Fibroblast of lung (primary cell): ENCODE data around the gene ZNF230. TPM values are rescaled to one million over a fixed set of nuclear protein-coding genes. Genes with fewer than 3 reads are reported as not detected.

ENCODE experiments used
- DNase-seq, 2 donors: peaks; one replicate each; pipeline versions ENCODE4 v3.0.0 to v3.0.0-alpha.2; 2010; ENCODE audit warnings: low read depth in 2 of 2
- H2AFZ ChIP-seq: 2 replicates; pipeline ENCODE4 v1.5.1; 2012; ENCODE audit warnings: low read length, control low read depth, inconsistent platforms
- H3K27ac ChIP-seq: 2 replicates; pipeline ENCODE4 v1.5.1; 2011; ENCODE audit warnings: low read length, control low read depth; ENCODE audit not compliant: insufficient read depth
- H3K27me3 ChIP-seq: 2 replicates; pipeline ENCODE4 v1.5.1; 2011; ENCODE audit warnings: mild to moderate bottlenecking, low read length; ENCODE audit not compliant: control insufficient read depth, insufficient read depth
- H3K36me3 ChIP-seq: 2 replicates; pipeline ENCODE4 v1.5.1; 2011; ENCODE audit warnings: low read length; ENCODE audit not compliant: control insufficient read depth, insufficient read depth
- H3K4me1 ChIP-seq: 2 replicates; pipeline ENCODE4 v1.5.1; 2011; ENCODE audit warnings: low read length; ENCODE audit not compliant: control insufficient read depth, insufficient read depth; ENCODE audit errors: extremely low read depth
- H3K4me2 ChIP-seq: 2 replicates; pipeline ENCODE4 v1.5.1; 2011; ENCODE audit warnings: low read length, control low read depth; ENCODE audit not compliant: insufficient read depth; ENCODE audit errors: extremely low read depth
- H3K4me3 ChIP-seq, 4 experiments: fragments of 200-600 bp in 1 of 4; sonication (generic) in 1 of 4; replicated peaks in 1 of 4; 2 replicates each; pipeline ENCODE4 v1.5.1; 2011 to 2016; ENCODE audit warnings: low read length in 4 of 4, low read depth in 3 of 4, mild to moderate bottlenecking in 3 of 4, control low read depth in 2 of 4, inconsistent platforms in 1 of 4, mixed read lengths in 1 of 4; ENCODE audit not compliant: insufficient read depth in 1 of 4; ENCODE audit errors: control extremely low read depth in 1 of 4
- H3K79me2 ChIP-seq: 2 replicates; pipeline ENCODE4 v1.5.1; 2012; ENCODE audit warnings: mild to moderate bottlenecking, low read length, inconsistent platforms; ENCODE audit not compliant: control insufficient read depth, insufficient read depth
- H3K9ac ChIP-seq: 2 replicates; pipeline ENCODE4 v1.5.1; 2011; ENCODE audit warnings: mild to moderate bottlenecking, low read length, control low read depth; ENCODE audit not compliant: insufficient read depth
- H3K9me3 ChIP-seq: 2 replicates; pipeline ENCODE4 v1.5.1; 2012; ENCODE audit warnings: low read depth, low read length; ENCODE audit not compliant: control insufficient read depth, insufficient read depth
- H4K20me1 ChIP-seq: 2 replicates; pipeline ENCODE4 v1.5.1; 2011; ENCODE audit warnings: low read length; ENCODE audit not compliant: control insufficient read depth, insufficient read depth; ENCODE audit errors: extremely low read depth
- CTCF ChIP-seq, 2 donors: IDR thresholded peaks in 1 of 2; conservative IDR thresholded peaks in 1 of 2; 1 replicate in 1 of 2; 2 replicates in 1 of 2; pipeline ENCODE4 v1.5.1; 2011 to 2012; ENCODE audit warnings: low read length in 2 of 2, control low read depth in 1 of 2, inconsistent platforms in 1 of 2, low read depth in 1 of 2, mild to moderate bottlenecking in 1 of 2
- EZH2 ChIP-seq: IDR thresholded peaks from 2 replicates; pipeline ENCODE4 v1.5.1; 2012; ENCODE audit warnings: low read length, control low read depth, mild to moderate bottlenecking; ENCODE audit errors: missing control alignments
- polyA plus RNA-seq, 2 donors: library from polyadenylated mRNA; depleted of rRNA in 1 of 2; stranded (reverse) in 1 of 2; unstranded in 1 of 2; fragments of >200 nt; gene quantifications; 2 replicates each; pipeline ENCODE4 v1.2.1, GENCODE V29; 2011 to 2012; ENCODE audit warnings: missing spikeins in 1 of 2
- total RNA-seq: library from RNA; depleted of rRNA; stranded (reverse); fragments of >200 nt; gene quantifications from 2 replicates; pipeline ENCODE4 v1.2.1, GENCODE V29; 2014

Gene ZNF230
- total and polyA plus RNA-seq, 2 donors (not counting 1 experiment from before 2014, with no cell fraction given) = 3.5 to 4.0 TPM

- no peaks in the 10 kb centered on the region for H4K20me1 ChIP-seq
These were observed 42.3 kb upstream of the ZNF230 start for GRCh38 chr19:43960411-43960810.

GRCh38 chr19:43966079-43966694 lies 36.6 kb upstream of the ZNF230 start:
- Histone ChIP-seq H2AFZ (no peak overlapping the region), H3K9ac (no peak overlapping the region), H3K4me2 (no peak overlapping the region), H3K4me3 (no peak overlapping the region), H3K27me3 (no peaks in the 10 kb centered on the region), H3K4me1 (no peaks in the 10 kb centered on the region), H4K20me1 (no peaks in the 10 kb centered on the region), H3K36me3 (peaks cover 18% of the 10 kb centered on the region), H3K27ac (no peak overlapping the region), H3K9me3 (peaks cover 14% of the 10 kb centered on the region), H3K79me2 (no peaks in the 10 kb centered on the region)
- peak; percentile 3 to 31 for DNase-seq
- TF ChIP-seq CTCF (conservative IDR thresholded peaks at IDR 0.05 in 1 of 2, IDR thresholded peaks at IDR 0.05 in 1 of 2; ENCODE audit: low read depth in 1 of 2, low read length in 2 of 2) (no peak), EZH2 (no peak)

More at GRCh38 chr19:43960411-43960810, 42.3 kb upstream of the ZNF230 start:
- no peak overlapping the region for H3K9ac ChIP-seq
- TF ChIP-seq EZH2 (no peak), CTCF (conservative IDR thresholded peaks at IDR 0.05 in 1 of 2, IDR thresholded peaks at IDR 0.05 in 1 of 2; ENCODE audit: low read depth in 1 of 2, low read length in 2 of 2) (no peak)
- no peak overlapping the region for H3K4me2 ChIP-seq
- H3K27me3 ChIP-seq = no peaks in the 10 kb centered on the region
- no peak overlapping the region for H3K4me3 ChIP-seq
- DNase-seq = no peak
- H3K4me1 ChIP-seq = peaks cover 2% of the 10 kb centered on the region
- H3K9me3 ChIP-seq = peaks cover 6% of the 10 kb centered on the region
- peaks cover 2% of the 10 kb centered on the region for H3K36me3 ChIP-seq
- H2AFZ ChIP-seq = no peak overlapping the region
- H3K79me2 ChIP-seq = no peaks in the 10 kb centered on the region
- H3K27ac ChIP-seq = no peak overlapping the region

- H3K4me3 ChIP-seq = no peak overlapping the region
These were observed 26.0 kb upstream of the ZNF230 start for GRCh38 chr19:43976732-43977131.

More at GRCh38 chr19:43976732-43977131, 26.0 kb upstream of the ZNF230 start:
- H2AFZ ChIP-seq = no peak overlapping the region
- H3K4me2 ChIP-seq = no peak overlapping the region
- H3K27me3 ChIP-seq = no peaks in the 10 kb centered on the region
- H3K9me3 ChIP-seq = no peaks in the 10 kb centered on the region
- H3K9ac ChIP-seq = no peak overlapping the region
- TF ChIP-seq EZH2 = no peak
- TF ChIP-seq CTCF (conservative IDR thresholded peaks at IDR 0.05 in 1 of 2, IDR thresholded peaks at IDR 0.05 in 1 of 2; ENCODE audit: low read depth in 1 of 2, low read length in 2 of 2) = no peak
- H3K79me2 ChIP-seq = no peaks in the 10 kb centered on the region
- no peak for DNase-seq
- H3K4me1 ChIP-seq = no peaks in the 10 kb centered on the region
- H4K20me1 ChIP-seq = no peaks in the 10 kb centered on the region
- H3K36me3 ChIP-seq = no peaks in the 10 kb centered on the region
- no peak overlapping the region for H3K27ac ChIP-seq
